ENCODE measurements around the gene DNER. TPM values are rescaled to one million over a fixed set of nuclear protein-coding genes. Genes with fewer than 3 reads are reported as not detected.

Gene DNER
- total and polyA plus RNA-seq, 12 donors, result 49.2 to 309 (median 155) TPM

- no peak overlapping the region for H3K4me3 ChIP-seq
- H3K27ac ChIP-seq, result no peak overlapping the region
- no peak for DNase-seq
- H3K27me3 ChIP-seq, result no peaks in the 10 kb centered on the region
- TF ChIP-seq POLR2A (IDR thresholded peaks at IDR 0.05) (no peak), CTCF (IDR thresholded peaks at IDR 0.05) (no peak)
- H3K9me3 ChIP-seq (replicated peaks in 1 of 3), result no peaks in the 10 kb centered on the region
- H3K36me3 ChIP-seq (replicated peaks in 1 of 2), result no peaks in the 10 kb centered on the region
- WGBS, 4 donors, result 85 to 96% (median 89%) methylated on average over 5 of the region's 5 CpGs
- H3K4me1 ChIP-seq (replicated peaks in 1 of 2), result no peaks in the 10 kb centered on the region
- intact Hi-C loops (cut with DNase I), result no loop called here
Measured at GRCh38 chr2:229563388-229563787, 151.0 kb downstream of the DNER start.

GRCh38 chr2:229562472-229563127, 151.8 kb downstream of the DNER start:
- Histone ChIP-seq H3K4me3 (no peak overlapping the region), H3K27me3 (no peaks in the 10 kb centered on the region), H3K9me3 (replicated peaks in 1 of 3) (no peaks in the 10 kb centered on the region), H3K36me3 (replicated peaks in 1 of 2) (no peaks in the 10 kb centered on the region), H3K27ac (no peak overlapping the region), H3K4me1 (replicated peaks in 1 of 2) (no peaks in the 10 kb centered on the region)
- TF ChIP-seq CTCF (IDR thresholded peaks at IDR 0.05), result no peak
- no peak for TF ChIP-seq POLR2A (IDR thresholded peaks at IDR 0.05)
- WGBS, 4 donors, result 69 to 78% (median 74%) methylated on average over 1 of the region's 1 CpG
- intact Hi-C loops (cut with DNase I), result no loop called here
- DNase-seq, result no peak

GRCh38 chr2:229559986-229560385, 154.4 kb downstream of the DNER start:
- no peak for DNase-seq
- Histone ChIP-seq H3K36me3 (replicated peaks in 1 of 2) (no peaks in the 10 kb centered on the region), H3K27me3 (no peaks in the 10 kb centered on the region), H3K4me3 (no peak overlapping the region), H3K27ac (no peak overlapping the region), H3K9me3 (replicated peaks in 1 of 3) (no peaks in the 10 kb centered on the region), H3K4me1 (replicated peaks in 1 of 2) (no peaks in the 10 kb centered on the region)
- no peak for TF ChIP-seq CTCF (IDR thresholded peaks at IDR 0.05)
- TF ChIP-seq POLR2A (IDR thresholded peaks at IDR 0.05), result no peak
- intact Hi-C loops (cut with DNase I), result no loop called here
- 84 to 89% (median 86%) methylated on average over 1 of the region's 1 CpG for WGBS, 4 donors

- H3K27me3 ChIP-seq, result no peaks in the 10 kb centered on the region
- H3K36me3 ChIP-seq (replicated peaks in 1 of 2), result no peaks in the 10 kb centered on the region
- H3K9me3 ChIP-seq (replicated peaks in 1 of 3), result no peaks in the 10 kb centered on the region
- intact Hi-C loops (cut with DNase I), result no loop called here
- TF ChIP-seq CTCF (IDR thresholded peaks at IDR 0.05), result no peak
- no peak for TF ChIP-seq POLR2A (IDR thresholded peaks at IDR 0.05)
- no peak overlapping the region for H3K27ac ChIP-seq
- 77 to 100% (median 94%) methylated on average over 1 of the region's 1 CpG for WGBS, 4 donors
- H3K4me3 ChIP-seq, result no peak overlapping the region
- no peaks in the 10 kb centered on the region for H3K4me1 ChIP-seq (replicated peaks in 1 of 2)
- no peak for DNase-seq
Measured at GRCh38 chr2:229553091-229553490, 161.3 kb downstream of the DNER start.
